NCI-H526 treated with DMSO at 0.1 percent for 48 hours (cell line): ENCODE results near the gene DTNB.
"Not testable (repeated sequence)": the region's sequence is repeated elsewhere in the genome, so short reads cannot be mapped to it uniquely, and the experiment has no call there.

Source experiments
- DNase-seq: peaks from one replicate; lab custom pipeline; 2025; lab: John Stamatoyannopoulos, UW

Gene DTNB

GRCh38 chr2:25682082-25682481 is 8.7 kb upstream of the DTNB start:
- no peak for DNase-seq

DNA sequence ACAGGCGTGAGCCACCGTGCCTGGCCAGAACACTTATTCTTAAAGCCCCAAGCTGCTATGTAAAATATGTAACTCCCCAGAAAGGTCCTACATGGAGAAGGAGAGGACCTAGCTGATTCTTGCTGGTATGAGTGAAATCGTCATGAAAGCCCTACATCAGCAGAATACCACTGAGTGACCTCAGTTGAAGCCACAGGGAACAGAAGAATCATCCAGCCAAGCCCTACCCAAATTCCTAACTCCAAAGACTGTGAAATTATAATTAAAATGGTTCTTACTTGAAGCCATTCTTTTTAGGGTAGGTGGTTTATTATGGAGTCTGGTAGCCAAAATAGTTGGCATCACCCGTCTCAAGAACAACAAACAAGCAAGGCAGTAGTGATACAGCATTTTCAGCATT is 4.5 kb upstream of the DTNB start:
- DNase-seq: no peak

GRCh38 chr2:25674077-25674362 is 643 bp upstream of the DTNB start:
- no peak for DNase-seq

DNA sequence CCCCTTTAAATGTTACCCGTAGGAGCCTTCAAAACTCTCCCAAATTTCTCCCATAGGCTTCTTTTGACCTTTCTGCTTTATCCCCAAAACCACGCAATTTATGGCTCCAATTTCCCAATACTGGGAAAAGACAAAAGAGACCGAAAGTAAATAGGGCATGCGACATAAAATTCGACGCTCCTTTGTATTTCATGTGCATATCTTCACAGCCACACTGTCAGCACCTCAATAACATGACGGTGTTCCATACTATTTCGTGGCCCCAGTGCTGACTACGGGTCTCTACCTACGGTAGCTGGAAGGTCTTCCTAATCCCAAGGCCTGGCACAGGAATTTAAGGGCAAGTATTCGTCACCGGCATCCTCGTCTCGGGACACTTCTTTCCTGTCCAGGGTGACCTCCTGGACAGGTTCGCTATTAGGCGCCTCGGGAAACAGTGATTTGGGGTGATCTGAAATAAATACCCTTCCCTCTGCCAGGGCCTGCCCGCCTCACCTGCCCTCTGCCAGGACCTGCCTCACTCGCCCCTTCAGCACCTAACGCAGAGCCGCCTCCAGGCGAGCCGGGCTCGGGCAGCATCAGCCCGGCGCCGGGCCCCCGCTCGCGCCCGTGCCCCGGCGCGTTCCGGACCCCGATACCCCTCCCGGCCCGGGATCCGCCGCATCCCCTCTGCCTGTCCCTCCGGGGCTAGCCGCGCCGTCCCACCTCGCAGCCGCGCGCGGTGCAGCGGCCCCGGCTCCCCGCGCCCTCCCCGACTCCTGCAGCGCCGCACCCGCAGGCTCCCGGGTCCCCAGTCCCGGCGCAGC is 680 bp downstream of the DTNB start:
- peak; percentile 65 for DNase-seq

- no peak for DNase-seq
These were observed 1.8 kb downstream of the DTNB start for GRCh38 chr2:25671622-25672021.

DNA sequence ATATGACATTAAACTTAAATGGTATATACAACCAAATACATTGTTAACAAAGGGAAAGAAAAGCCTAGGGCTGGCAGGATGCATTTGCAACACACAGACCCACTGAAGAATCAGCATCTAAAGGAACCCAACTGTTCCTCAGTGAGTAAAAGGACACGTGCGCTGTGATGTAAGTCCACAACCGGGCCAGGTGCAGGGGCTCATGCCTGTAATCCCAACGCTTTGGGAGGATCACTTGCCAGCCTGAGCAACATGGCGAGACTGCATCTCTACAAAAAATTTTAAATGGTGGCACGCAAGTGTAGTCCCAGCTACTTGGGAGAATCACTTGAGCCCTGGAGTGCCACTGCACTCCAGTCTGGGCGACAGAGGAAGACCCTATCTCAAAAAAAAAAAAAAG is 3.9 kb downstream of the DTNB start:
- no peak for DNase-seq

- DNase-seq: no peak
These were observed 7.2 kb downstream of the DTNB start for GRCh38 chr2:25666218-25666617.

DNA sequence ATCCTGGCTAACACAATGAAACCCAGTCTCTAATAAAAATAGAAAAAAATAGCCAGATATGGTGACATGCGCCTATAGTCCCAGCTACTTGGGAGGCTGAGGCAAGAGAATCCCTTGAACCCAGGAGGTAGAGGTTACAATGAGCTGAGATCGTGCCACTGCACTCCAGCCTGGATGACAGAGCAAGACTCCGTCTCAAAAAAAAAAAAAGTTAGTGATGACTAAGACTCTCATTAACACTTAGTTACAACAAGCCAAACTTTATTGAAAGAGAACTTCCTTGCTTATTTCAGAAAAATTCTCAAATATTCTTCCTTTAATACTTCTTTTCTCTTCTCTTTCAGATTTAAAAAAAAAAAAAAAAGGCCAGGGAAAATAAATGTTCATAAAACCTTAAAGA is 7.9 kb downstream of the DTNB start:
- not testable (repeated sequence) for DNase-seq

GRCh38 chr2:25664965-25665307 is 8.4 kb downstream of the DTNB start:
- no peak for DNase-seq

DNA sequence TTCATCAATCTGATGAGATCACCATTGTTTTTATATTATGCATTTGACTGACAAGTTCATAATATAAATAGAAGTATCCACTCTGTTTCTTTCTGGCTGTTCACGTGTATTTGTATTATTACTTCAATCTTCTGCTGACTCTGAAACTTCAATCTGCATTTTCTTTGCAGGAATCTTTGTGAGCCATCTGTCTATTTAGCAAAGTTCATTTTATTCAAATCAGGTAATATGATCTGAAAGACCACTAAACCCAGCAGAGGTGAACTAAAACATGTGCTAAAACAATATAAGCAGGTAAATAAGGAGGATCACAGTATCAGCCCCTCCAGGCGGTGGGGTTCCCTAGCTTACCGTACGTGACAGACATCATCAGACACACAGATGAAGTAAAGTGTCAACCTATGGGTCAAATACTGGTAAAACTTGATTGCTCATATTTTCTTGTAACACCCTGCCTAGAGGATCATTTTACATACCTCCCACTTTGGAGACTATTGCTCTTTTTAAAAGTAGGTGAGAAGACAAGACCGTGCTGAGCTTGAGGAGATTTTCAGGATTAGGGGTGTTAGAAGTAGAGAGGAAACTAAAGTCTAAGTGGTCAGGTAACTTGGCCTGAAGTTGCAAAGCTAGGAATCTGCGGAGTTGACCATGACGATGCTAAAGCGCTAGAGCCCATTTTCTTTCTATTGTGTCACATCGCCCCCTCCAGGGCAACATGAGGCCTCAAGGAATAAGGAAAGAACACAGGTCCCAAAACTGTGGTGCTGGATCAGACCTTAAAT is 9.0 kb downstream of the DTNB start:
- DNase-seq: peak; percentile 83

DNA sequence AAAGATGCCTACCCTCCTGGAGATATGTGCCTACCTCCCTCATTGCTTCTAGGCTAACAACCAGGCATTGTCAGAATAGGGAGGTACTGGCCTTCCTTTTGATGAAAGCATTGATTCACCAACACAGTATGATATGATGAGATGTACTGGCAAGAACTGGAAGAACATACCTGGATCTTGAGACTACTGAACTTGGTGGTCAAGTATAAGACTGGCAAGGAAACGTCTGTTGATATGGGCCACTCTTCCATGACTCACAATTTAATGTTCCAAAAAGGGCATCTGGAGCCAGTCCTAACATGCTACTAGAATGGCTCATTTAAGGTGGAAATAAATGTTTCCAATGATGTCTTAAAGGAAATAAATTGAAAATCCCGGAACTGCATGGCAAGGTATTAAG is 18.1 kb downstream of the DTNB start:
- no peak for DNase-seq

GRCh38 chr2:25654801-25655200 is 18.6 kb downstream of the DTNB start:
- no peak for DNase-seq

DNA sequence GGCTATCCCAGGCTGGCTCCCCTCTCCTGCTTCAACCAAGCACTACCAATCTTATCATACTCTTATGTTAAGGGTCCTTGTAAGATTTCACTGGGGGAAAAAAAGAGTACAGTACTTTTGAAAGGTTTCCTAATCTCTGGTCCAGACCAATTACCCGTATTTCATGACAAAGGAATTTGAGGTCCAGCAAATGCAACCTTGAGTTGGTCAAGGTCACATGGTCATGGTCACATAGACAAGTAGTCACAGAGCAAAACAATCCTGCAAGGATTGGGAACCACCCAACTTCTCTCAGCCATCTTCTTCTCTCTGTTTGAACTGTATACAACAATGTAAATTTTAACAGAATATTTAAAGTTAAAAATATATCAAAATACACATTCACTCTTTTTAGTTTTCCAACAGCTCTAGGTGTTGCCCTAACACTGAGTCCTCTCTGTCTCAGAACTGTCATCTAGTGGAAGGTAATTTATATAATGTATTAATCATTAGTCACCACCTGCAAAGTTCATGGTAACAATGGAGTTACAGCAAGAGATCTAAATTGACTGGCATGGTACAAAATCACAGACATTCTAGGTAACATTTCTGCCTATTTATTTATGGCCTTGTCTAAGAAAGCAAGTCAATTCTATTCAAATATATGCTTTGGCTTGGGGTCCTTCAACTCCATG is 21.5 kb downstream of the DTNB start:
- DNase-seq: no peak

DNA sequence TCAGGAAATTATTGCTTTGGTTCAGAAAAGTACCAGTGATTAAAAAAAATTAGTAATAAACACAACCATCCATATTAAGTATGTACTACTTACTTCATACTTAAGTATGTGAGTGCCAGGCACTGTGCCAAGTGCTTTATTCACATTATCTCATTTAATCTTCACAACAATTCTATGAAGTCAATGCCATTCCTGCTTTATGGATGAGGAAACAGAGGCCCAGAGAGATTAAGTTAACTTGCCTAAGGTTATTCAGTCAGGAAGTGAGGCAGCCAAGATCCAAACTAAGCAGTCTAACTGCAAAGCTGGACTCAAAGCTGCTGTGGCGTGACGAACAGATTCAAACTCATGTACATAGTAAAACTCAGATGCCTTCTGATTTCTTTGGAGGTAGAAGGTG is 22.3 kb downstream of the DTNB start:
- no peak for DNase-seq

DNA sequence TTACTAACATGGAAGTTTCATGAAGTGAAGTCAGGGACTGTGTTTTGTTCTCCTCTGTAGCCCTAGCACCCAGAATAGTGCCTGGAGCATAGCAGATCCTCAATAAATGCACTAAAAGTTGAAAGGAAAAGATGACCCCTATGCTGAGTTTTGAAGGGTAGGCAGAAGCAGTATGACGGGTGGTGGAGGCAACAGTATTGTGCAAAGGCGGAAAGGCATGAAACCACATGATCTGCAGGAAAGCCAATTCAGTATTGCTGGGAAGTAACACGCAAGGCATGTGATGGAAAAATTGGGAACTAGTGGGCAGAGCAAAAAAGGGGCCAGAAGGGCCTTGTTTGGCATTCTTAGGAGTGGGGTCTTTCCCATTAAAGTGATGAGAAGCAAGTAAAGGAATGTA is 23.1 kb downstream of the DTNB start:
- no peak for DNase-seq

GRCh38 chr2:25649786-25650185 is 23.6 kb downstream of the DTNB start:
- DNase-seq: no peak

DNA sequence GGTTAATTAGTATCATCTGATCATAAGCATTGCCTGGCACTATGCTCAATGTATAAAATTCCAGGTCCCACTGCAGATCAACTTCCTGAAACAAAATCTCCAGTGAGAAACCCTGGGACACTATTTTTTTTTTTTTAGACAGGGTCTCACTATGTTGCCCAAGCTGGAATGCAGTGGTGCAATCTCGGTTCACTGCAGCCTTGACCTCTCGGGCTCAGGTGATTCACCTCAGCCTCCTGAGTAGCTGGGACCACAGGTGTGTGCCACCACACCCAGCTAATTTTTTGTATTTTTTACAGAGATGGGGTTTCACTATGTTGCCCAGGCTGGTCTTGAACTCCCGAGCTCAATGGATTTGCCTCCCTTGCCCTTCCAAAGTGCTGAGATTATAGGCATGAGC is 31.1 kb downstream of the DTNB start:
- DNase-seq: no peak

- no peak for DNase-seq
These were observed 33.7 kb downstream of the DTNB start for GRCh38 chr2:25639696-25640095.

GRCh38 chr2:25639131-25639530 is 34.2 kb downstream of the DTNB start:
- DNase-seq: no peak

- no peak for DNase-seq
These were observed 37.6 kb downstream of the DTNB start for GRCh38 chr2:25635797-25636196.

DNA sequence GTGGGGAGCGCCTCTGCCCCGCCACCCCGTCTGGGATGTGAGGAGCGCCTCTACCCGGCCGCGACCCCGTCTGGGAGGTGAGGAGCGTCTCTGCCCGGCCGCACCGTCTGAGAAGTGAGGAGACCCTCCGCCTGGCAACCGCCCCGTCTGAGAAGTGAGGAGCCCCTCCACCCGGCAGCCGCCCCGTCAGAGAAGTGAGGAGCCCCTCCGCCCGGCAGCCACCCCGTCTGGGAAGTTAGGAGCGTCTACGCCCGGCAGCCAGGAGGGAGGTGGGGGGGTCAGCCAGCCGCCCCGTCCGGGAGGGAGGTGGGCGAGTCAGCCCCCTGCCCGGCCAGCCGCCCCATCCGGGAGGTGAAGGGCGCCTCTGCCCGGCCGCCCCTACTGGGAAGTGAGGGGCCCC is 39.6 kb downstream of the DTNB start:
- not testable (repeated sequence) for DNase-seq

DNA sequence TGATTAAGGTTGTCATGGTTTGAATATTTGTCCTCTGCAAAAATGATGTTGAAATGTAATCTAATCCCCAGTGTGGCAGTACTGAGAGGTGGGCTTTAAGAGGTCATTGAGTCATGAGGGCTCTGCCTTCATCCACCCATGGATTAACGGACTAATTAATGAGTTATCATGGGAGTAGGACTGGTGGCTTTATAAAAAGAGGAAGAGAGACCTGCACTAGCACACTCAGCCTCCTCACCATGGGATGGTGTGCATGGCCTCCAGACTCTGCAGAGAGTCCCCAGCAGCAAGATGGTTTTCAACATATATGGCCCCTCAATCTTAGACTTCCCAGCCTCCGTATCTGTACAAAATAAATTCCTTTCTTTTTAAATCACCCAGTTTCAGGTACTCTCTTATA is 41.0 kb downstream of the DTNB start:
- DNase-seq: no peak

DNA sequence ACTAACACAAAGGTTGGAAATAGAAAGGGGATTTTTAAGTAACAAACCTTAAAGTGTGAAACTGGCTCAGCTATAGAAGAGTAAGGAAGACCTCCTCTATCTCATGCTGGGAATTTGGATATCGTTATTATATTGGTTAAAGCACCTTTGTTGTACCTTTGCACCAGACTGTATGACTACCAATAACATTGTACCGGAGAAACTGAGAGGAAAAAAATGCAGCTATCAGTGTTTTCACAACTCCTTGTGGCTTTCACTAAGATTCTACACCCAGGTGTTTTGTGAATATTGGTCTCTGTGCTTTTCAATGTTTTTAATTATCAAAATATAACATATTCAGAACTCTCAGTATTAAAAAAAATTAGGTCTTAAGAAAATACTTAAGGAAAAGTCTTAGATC is 48.7 kb downstream of the DTNB start:
- no peak for DNase-seq
